KOPT-K1 (cell line): ENCODE results near the gene PRKAG2.

ENCODE experiments used
- H3K27ac ChIP-seq: fragments of 200-600 bp; sonication (generic); 2 replicates; pipeline ENCODE4 v1.5.1; 2016; ENCODE audit warnings: antibody characterized with exemption, mild to moderate bottlenecking, low read depth, low read length; ENCODE audit not compliant: poor library complexity, severe bottlenecking
- H3K36me3 ChIP-seq: fragments of 200-600 bp; sonication (generic); 2 replicates; pipeline ENCODE4 v1.5.1; 2017; ENCODE audit warnings: antibody characterized with exemption, mild to moderate bottlenecking, low read length, moderate library complexity; ENCODE audit not compliant: insufficient read depth
- H3K9me3 ChIP-seq: fragments of 200-600 bp; sonication (generic); 2 replicates; pipeline ENCODE4 v1.5.1; 2017; ENCODE audit warnings: antibody characterized with exemption, low read length, mild to moderate bottlenecking; ENCODE audit not compliant: insufficient read depth, poor library complexity, severe bottlenecking

Gene PRKAG2

DNA sequence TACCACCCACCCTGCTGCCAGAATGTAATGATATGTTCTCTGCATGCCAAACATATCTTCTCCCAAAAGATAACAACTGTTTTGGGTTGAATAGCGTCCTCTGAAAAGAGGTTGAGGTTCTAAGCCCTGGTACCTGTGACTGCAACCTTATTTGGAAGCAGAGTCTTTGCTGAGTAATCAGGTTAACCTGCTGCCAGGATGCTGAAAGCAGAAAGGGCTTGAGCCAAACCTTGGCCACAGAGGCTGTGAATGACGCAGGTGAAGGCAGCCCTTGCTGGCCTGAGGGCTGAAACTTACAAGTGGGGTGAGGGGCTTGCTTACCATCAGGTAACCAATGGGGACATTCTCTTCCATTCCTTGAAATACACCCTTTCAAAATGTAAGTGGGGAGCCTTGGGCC lies 205.4 kb downstream of the PRKAG2 start:
- Histone ChIP-seq H3K9me3 (peaks cover under 1% of the 10 kb centered on the region), H3K36me3 (no peaks in the 10 kb centered on the region), H3K27ac (no peak overlapping the region)

DNA sequence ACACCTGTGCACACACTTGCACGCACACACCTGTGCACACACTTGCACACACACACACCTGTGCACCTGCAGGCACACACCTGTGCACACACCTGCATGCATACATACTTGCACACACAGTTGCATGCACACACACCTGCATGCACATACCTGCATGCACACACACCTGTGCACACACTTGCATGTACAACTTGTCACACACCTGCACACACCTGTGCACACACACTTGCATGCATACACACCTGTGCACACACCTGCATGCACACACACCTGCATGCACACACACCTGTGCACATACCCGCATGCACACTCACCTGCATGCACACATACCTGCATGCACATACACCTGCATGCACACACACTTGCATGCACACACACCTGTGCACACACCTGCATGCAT lies 207.2 kb downstream of the PRKAG2 start:
- Histone ChIP-seq H3K27ac (no peak overlapping the region), H3K36me3 (no peaks in the 10 kb centered on the region), H3K9me3 (peaks cover 6% of the 10 kb centered on the region)

DNA sequence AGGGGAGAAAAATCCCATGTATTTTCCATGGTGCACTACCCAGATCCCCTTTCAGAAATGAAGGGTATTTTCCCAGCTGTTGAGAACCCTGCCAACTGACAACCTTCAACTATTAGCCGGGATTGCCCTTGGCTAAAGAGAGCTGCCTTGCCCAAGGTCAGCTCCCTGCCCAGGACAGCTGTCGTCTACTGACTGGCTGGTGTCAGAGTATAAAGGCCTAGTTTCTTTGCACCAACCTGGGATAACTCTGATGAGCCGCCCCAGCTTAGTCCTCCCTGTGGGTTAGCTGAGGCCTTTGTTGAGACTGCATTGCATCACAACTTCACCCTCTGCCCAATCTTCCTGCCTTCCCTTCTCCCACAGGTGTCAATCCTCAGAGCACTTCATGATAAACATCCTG lies 210.0 kb downstream of the PRKAG2 start:
- no peak overlapping the region for H3K27ac ChIP-seq
- peaks cover 6% of the 10 kb centered on the region for H3K9me3 ChIP-seq
- H3K36me3 ChIP-seq: no peaks in the 10 kb centered on the region

DNA sequence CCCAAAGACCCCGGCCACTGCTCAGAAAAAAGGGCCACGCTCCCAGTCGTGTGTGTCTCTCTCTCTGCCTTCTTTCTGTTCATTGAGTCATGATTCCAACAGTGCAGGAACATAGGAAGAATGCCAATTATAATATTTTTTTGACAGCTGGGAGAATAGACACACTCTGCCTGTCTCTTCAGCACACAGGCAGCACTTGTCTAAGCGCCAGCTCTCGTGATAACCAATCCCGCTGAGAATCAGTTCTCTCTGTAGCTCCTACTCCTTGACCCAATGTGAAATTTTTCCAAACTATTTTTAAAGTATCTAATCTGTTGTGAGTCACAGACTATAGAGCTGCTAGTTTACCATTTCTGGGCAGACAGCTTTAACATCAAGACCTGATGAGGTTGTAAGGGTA lies 211.5 kb downstream of the PRKAG2 start:
- peaks cover 6% of the 10 kb centered on the region for H3K9me3 ChIP-seq
- no peak overlapping the region for H3K27ac ChIP-seq
- no peaks in the 10 kb centered on the region for H3K36me3 ChIP-seq

DNA sequence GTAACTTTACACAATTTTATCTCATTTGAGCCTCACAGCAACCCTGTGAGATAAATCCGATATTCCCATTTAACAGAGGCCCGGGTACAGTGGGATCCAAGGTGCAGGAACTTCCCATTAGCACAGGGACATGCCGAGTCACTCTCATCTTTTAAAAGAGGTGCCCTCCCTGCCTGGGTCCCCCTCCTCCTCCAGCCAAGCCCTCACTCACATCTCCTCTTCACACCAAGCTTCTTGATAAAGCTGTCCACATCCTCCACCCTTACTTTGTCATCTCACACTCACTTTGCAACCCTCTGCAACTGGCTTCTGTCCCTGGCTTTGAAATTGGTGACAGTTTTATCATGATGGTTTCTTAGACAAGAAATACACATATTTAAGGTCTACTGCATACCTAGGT lies 212.6 kb downstream of the PRKAG2 start:
- H3K9me3 ChIP-seq: peaks cover 6% of the 10 kb centered on the region
- H3K27ac ChIP-seq: no peak overlapping the region
- no peaks in the 10 kb centered on the region for H3K36me3 ChIP-seq

DNA sequence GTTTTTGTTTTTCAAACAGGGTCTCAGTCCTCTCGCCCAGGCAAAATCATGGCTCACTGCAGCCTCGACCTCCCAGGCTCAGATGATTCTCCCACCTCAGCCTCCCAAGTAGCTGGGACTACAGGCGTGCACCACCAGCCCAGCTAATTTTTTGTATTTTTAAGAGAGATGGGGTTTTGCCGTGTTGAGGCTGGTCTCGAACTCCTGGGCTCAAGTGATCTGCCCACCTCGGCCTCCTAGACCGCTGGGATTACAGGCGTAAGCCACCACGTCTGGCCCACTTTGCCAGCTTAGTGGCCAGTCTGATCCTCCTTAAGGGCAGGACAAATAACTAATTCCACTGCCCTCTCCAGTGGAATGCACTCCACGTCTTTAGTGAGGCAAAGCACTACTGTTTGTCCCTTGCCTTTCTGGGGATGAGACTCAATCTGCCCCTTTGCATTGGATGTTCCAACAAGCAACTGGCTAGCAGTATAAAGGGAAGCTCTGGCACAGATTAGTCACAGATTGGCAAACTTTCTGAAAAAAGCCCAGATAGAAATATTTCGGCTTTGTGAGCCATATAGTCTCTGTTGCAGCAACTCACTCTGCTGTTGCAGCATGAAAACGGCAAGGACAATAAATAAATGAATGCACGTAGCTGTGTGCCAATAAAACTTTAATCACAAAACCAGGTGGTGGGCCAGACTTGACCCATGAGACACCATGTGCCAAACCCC lies 213.4 kb downstream of the PRKAG2 start:
- H3K27ac ChIP-seq: no peak overlapping the region
- peaks cover 6% of the 10 kb centered on the region for H3K9me3 ChIP-seq
- no peaks in the 10 kb centered on the region for H3K36me3 ChIP-seq

DNA sequence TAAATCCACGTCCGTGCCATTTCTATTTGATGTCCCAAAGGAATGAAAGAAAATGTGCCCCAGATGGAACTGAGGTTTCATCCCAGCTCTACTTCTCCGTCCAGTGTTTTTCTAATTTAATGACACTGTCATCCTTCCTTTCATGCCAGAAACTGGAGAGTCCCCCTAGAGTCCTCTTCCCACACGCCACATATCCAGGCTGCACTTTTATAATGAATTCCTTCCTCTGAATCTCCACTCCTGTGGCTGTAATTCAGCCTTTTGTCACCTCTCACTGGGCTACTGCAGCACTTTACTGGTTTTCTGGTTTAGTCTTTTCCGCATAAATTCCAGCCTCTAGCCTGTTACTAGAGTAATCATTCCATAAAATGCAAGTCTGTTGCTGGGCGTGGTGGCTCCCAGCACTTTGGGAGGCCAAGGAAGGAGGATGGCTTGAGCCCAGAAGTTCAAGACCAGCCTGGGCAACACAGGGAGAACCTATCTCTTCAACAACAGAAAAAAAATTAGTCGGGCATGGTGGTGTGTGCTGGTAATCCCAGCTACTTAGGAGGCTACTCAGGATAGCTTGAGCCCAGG lies 214.6 kb downstream of the PRKAG2 start:
- no peak overlapping the region for H3K27ac ChIP-seq
- H3K36me3 ChIP-seq: no peaks in the 10 kb centered on the region
- peaks cover 6% of the 10 kb centered on the region for H3K9me3 ChIP-seq

DNA sequence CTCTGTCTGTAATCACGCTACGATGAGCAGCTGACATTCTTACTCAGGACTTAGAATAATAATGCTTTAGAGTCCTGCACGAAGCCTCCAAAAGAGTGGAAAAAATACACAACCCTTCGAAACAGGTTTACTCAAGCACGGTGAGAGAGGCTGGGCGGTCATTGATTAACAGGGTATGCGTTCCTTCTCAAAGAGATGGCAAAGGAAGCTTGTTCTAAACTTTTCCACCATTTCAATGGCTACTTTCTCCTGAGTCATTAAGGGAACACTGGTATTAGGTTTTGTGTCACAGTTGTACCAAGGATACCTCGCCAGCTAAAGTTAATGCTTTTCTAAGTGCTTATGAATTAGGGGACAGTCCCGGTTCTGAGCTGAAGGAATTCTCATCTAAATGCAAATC lies 215.3 kb downstream of the PRKAG2 start:
- Histone ChIP-seq H3K9me3 (peaks cover 6% of the 10 kb centered on the region), H3K27ac (no peak overlapping the region), H3K36me3 (no peaks in the 10 kb centered on the region)

DNA sequence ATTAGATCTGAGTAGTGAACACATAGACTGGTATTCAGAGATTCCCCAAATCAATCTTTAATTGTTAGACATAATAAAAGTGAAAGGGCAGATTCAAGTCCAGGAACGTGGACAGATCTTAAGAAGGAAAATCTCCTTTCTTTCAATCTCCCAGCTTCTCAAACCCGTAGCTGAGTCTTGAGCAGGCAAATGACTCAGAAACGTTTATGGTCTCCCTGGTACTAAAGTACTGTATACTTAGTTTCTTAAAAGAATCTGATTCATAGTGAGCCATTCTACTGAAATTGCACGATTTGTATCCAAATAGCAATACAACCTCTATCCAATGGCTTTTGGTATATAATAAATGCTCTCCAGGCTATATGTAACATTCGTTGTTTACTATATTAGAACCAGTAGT lies 216.8 kb downstream of the PRKAG2 start:
- Histone ChIP-seq H3K36me3 (no peaks in the 10 kb centered on the region), H3K9me3 (no peaks in the 10 kb centered on the region), H3K27ac (no peak overlapping the region)

DNA sequence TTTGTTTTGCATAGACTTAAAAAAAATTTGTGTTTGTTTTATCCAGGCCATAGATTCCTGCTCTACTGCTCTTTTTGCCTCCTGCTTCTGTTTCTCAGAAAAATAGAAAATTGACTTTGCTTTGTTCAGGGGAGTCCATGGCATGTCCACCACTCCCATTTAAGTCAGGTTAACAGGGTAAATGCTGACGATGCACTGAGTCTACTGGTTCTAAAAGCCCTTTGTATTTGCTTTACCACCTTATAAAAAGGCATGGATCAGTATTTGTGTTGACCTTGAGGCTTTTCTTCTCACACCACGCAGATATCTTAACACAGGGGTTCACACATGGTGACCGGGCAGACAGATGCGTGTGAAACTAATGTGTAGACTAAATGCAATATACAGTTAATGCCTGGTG lies 217.7 kb downstream of the PRKAG2 start:
- Histone ChIP-seq H3K36me3 (no peaks in the 10 kb centered on the region), H3K27ac (no peak overlapping the region), H3K9me3 (no peaks in the 10 kb centered on the region)

DNA sequence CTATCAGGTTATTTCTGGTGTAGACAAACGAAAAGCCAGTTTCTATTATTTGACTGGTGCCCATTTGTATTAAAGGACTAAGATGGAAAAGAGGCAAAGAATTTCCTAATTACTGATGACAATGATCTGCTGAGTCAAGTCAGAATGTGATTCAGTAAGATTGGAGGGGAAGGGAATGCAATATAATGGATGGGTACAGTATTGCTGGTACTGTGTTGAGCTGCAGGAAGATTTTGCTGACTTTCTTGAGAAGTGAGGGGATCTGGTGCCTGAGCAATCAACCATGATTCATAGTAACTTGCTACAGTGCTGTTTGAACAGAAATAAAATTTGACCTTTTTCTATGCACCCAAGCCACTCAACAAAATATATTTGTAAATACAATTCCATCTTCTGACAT lies 218.1 kb downstream of the PRKAG2 start:
- Histone ChIP-seq H3K27ac (no peak overlapping the region), H3K36me3 (no peaks in the 10 kb centered on the region), H3K9me3 (no peaks in the 10 kb centered on the region)

DNA sequence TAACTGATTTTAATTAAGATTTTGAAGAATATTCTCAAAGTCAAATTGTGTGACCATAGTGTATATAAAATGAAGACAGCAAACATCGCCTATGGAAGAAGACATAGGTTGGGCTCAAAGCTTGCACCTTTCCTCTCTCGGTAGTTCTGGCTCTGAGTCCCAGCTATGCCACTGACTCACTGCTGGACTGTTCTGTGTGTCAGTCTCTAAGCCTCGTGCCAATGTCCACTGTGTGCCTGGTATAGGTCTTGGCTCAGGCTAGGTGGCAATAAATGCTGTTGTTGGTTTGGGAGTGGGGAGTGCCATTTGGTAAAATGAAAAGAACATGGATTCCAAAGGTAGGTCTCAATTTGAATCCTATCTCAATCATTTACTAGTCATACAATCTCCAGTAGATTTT lies 219.7 kb downstream of the PRKAG2 start:
- Histone ChIP-seq H3K9me3 (no peaks in the 10 kb centered on the region), H3K27ac (no peak overlapping the region), H3K36me3 (no peaks in the 10 kb centered on the region)

DNA sequence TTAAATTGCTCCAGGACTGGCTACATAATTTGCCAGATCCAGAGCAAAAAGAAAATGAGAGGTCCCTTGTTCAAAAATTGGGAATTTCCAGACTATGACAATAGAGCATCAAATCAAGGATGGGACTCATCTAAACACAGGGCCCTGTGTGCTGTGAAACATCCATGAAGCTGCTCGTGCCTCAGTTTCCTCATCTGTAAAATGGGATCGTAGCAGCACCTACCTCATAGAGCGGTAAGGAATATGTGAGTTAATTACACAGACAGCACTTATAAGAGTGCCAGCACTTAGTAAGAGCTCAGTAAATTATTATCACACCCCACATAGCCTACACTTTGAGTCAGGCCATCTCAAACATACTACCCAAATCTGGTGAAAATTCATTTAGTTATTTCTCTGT lies 221.4 kb downstream of the PRKAG2 start:
- Histone ChIP-seq H3K27ac (no peak overlapping the region), H3K9me3 (no peaks in the 10 kb centered on the region), H3K36me3 (no peaks in the 10 kb centered on the region)

DNA sequence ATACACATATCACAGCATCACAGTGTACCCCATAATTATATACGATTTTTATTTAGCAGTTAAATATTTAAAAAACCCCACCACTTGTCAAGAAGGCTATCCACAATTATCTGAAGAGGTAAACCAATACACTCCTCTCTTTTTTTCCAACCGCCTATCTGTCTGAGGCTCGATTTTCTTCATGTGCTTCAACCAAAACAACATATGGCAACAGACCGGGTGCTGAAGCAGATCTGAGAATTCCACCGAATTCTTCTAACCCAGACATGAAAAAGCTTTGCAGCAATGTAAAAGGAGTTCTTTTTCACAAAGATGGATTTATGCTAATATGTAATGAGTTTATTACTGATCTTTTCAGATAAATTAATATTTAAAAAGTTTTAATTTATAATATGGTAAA lies 224.8 kb downstream of the PRKAG2 start:
- Histone ChIP-seq H3K9me3 (no peaks in the 10 kb centered on the region), H3K27ac (no peak overlapping the region), H3K36me3 (no peaks in the 10 kb centered on the region)

DNA sequence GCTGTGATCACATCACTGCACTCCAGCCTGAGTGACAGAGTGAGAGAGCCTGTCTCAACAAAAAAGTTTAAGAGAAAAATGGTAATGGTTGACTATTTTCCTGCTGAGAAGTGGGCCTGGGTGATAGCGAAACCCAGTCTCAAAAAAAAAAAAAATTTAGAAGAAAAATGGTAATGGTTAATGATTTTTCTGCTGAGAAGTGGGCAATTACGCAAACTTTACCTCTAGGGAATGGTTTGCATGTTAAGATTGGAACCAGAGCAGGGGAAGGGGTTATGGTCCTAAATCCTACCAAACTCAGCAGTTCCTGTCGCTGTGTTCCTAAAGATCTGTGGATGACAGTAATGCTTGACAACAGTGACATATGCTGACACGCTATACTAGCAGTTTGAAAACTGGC lies 226.8 kb downstream of the PRKAG2 start:
- Histone ChIP-seq H3K36me3 (no peaks in the 10 kb centered on the region), H3K9me3 (peaks cover 8% of the 10 kb centered on the region), H3K27ac (no peak overlapping the region)

DNA sequence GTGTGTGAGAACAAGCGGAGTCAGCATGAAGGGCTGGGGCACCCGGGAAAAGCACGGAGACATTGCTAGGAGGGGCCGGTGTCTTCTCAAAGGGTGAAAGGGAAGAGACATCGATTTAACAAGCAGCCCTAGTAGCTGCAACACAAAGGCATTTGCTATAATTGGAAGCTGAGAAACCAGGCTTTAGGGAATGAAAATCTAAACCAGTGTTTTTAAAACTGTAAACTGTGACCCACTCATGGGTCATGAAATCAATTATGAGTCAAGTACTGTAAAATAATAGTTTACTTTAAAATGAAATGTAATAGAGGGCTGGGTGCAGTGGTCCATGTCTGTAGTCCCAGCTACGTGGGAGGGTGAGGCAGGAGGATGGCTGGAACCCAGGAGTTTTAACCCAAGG lies 228.5 kb downstream of the PRKAG2 start:
- peaks cover 16% of the 10 kb centered on the region for H3K9me3 ChIP-seq
- no peaks in the 10 kb centered on the region for H3K36me3 ChIP-seq
- no peak overlapping the region for H3K27ac ChIP-seq
